Breast epithelium (tissue), 3 donors: ENCODE measurements around the gene GPC5.

Experiments
- POLR2A ChIP-seq: fragments of 450-650 bp; IDR thresholded peaks from one replicate; pipeline ENCODE4 v1.6.1; 2016; ENCODE audit warnings: antibody characterized with exemption, mild to moderate bottlenecking, moderate library complexity
- POLR2AphosphoS5 ChIP-seq, 3 donors: sonication (generic); formaldehyde crosslinking; IDR thresholded peaks; one replicate each; pipeline ENCODE4 v1.6.1; 2017; ENCODE audit warnings: antibody characterized with exemption in 3 of 3
- TF ChIP-seq, protein P1 (sequence below), 3 donors: fragments of 450-650 bp; IDR thresholded peaks; one replicate each; pipeline ENCODE4 v1.5.1; 2016 to 2017; ENCODE audit warnings: antibody characterized with exemption in 3 of 3, mild to moderate bottlenecking in 3 of 3, moderate library complexity in 3 of 3

DNA sequence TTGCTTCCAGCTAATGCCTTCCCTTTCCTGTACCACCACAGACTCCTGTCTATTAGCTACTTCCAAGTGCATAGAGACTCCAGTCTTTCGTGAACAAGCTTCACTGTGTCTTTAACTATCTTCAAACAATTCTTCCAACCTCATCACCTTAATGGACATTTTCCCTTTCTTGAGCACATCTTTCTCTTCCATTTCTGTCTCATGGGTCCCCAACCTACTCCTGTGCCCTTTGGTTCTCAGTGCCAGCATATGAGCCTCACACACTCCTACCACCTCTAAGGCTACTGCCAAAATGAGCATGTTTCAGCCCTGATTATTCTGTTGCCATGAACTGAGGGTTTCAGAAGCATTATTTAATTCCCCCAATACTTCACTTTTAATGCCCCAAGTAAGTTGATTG lies 360.3 kb downstream of the GPC5 start:
- TF ChIP-seq POLR2AphosphoS5 (IDR thresholded peaks at IDR 0.05), result no peak
- TF ChIP-seq, protein P1, sequence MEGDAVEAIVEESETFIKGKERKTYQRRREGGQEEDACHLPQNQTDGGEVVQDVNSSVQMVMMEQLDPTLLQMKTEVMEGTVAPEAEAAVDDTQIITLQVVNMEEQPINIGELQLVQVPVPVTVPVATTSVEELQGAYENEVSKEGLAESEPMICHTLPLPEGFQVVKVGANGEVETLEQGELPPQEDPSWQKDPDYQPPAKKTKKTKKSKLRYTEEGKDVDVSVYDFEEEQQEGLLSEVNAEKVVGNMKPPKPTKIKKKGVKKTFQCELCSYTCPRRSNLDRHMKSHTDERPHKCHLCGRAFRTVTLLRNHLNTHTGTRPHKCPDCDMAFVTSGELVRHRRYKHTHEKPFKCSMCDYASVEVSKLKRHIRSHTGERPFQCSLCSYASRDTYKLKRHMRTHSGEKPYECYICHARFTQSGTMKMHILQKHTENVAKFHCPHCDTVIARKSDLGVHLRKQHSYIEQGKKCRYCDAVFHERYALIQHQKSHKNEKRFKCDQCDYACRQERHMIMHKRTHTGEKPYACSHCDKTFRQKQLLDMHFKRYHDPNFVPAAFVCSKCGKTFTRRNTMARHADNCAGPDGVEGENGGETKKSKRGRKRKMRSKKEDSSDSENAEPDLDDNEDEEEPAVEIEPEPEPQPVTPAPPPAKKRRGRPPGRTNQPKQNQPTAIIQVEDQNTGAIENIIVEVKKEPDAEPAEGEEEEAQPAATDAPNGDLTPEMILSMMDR (IDR thresholded peaks at IDR 0.05), result no peak
- TF ChIP-seq POLR2A, result no peak
